Caco-2 (cell line): ENCODE results near the gene KCNA3. TPM values are rescaled to one million over a fixed set of nuclear protein-coding genes. Genes with fewer than 3 reads are reported as not detected.

Experiments used
- BruUV-seq: library from RNA; stranded (reverse); fragments of 400-500 nt; replicated peaks from 2 replicates; lab custom pipeline; 2021; lab: Mats Ljungman, UMichigan
- CTCF ChIA-PET: fragments of 300-600 bp; sonication (Branson Sonifier 250); formaldehyde crosslinking; loops from one replicate; lab custom pipeline; 2022; ENCODE audit warnings: antibody characterized with exemption; lab: Charles Lee
- POLR2A ChIA-PET: fragments of 300-600 bp; sonication (Branson Sonifier 250); formaldehyde crosslinking; loops from one replicate; lab custom pipeline; 2022; ENCODE audit warnings: antibody characterized with exemption; lab: Charles Lee
- DNase-seq, 2 experiments: peaks; one replicate each; pipeline versions ENCODE4 v3.0.0 to v3.0.0-alpha.2; 2020 to 2022
- H3K27me3 ChIP-seq: replicated peaks from 2 replicates; pipeline ENCODE4 v1.6.0; 2011; ENCODE audit warnings: low read length; ENCODE audit not compliant: control insufficient read depth, insufficient read depth
- H3K36me3 ChIP-seq: 2 replicates; pipeline ENCODE4 v1.5.1; 2011; ENCODE audit warnings: low read length; ENCODE audit not compliant: control insufficient read depth, insufficient read depth
- H3K4me1 ChIP-seq: fragments of 250-450 bp; sonication (Bioruptor Pico); 2 replicates; pipeline ENCODE4 v1.5.1; 2020; ENCODE audit warnings: mild to moderate bottlenecking
- H3K4me3 ChIP-seq: 2 replicates; pipeline ENCODE4 v1.5.1; 2011; ENCODE audit warnings: low read depth, mild to moderate bottlenecking, control low read depth, low read length
- H3K9me3 ChIP-seq: fragments of 250-450 bp; sonication (Bioruptor Pico); 2 replicates; pipeline ENCODE4 v1.5.1; 2020; ENCODE audit warnings: mild to moderate bottlenecking, moderate library complexity
- H3K27ac Mint-ChIP-seq: one replicate; pipeline ENCODE4 v1.8.0; 2022; ENCODE audit warnings: mixed read lengths; ENCODE audit not compliant: unreplicated experiment
- H3K27me3 Mint-ChIP-seq: one replicate; pipeline ENCODE4 v1.8.0; 2022; ENCODE audit warnings: mixed read lengths; ENCODE audit not compliant: insufficient read depth, unreplicated experiment
- H3K36me3 Mint-ChIP-seq: one replicate; pipeline ENCODE4 v1.8.0; 2022; ENCODE audit warnings: mild to moderate bottlenecking, mixed read lengths; ENCODE audit not compliant: insufficient read depth, unreplicated experiment
- H3K4me1 Mint-ChIP-seq: one replicate; pipeline ENCODE4 v1.8.0; 2022; ENCODE audit warnings: low read depth, mixed read lengths; ENCODE audit not compliant: unreplicated experiment
- H3K4me3 Mint-ChIP-seq: one replicate; pipeline ENCODE4 v1.8.0; 2022; ENCODE audit warnings: mild to moderate bottlenecking, moderate library complexity, mixed read lengths; ENCODE audit not compliant: unreplicated experiment
- H3K9me3 Mint-ChIP-seq: one replicate; pipeline ENCODE4 v1.8.0; 2022; ENCODE audit warnings: mixed read lengths; ENCODE audit not compliant: unreplicated experiment
- intact Hi-C: fragments of 100-400 bp; cut with micrococcal nuclease; formaldehyde crosslinking; loops from one replicate; pipeline ENCODE4 v1.10.0; 2022; ENCODE audit not compliant: unreplicated experiment
- total RNA-seq: library from RNA; stranded (reverse); gene quantifications from 2 replicates; pipeline ENCODE4 v1.2.3, GENCODE V29; 2022
- TF ChIP-seq, protein P1 (sequence below), 2 experiments: fragments of 200-600 bp in 1 of 2; IDR thresholded peaks; 1 replicate in 1 of 2; 2 replicates in 1 of 2; pipeline versions ENCODE4 v1.5.1 to v1.8.0; 2011 to 2022; ENCODE audit warnings: antibody characterized with exemption in 1 of 2, control low read depth in 1 of 2, inconsistent platforms in 1 of 2, low read depth in 1 of 2, low read length in 1 of 2, mild to moderate bottlenecking in 1 of 2, moderate library complexity in 1 of 2; ENCODE audit not compliant: insufficient read depth in 1 of 2, severe bottlenecking in 1 of 2, unreplicated experiment in 1 of 2

The KCNA3 gene
- total RNA-seq, 1 experiment from 2014 or later = not detected

DNA sequence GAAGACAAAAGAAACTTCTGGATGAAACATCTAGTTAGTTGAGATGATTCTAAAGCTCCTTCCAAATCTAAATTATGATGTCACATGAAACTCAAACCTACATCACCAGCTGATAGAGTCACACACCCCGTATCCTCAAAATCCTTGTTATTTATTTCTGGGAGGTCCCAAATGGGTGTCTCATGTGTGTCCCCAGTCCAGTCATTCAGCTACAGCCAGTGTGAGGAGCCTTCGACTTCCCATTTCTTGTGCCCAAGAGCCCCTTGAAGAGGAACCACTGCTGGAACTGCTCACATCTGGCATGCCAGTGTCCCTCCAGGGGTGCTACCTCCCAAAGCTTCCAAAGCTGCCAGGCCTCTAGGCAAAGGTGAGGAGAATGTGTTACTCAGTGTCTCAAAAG is 32.5 kb upstream of the KCNA3 start:
- Mint-ChIP-seq H3K4me1 (no peaks in the 10 kb centered on the region), H3K27ac (no peak overlapping the region), H3K36me3 (no peaks in the 10 kb centered on the region), H3K4me3 (no peak overlapping the region), H3K27me3 (peaks cover 5% of the 10 kb centered on the region), H3K9me3 (no peaks in the 10 kb centered on the region)
- no peak for DNase-seq
- no peaks in the 10 kb centered on the region for H3K4me1 ChIP-seq
- ChIA-PET POLR2A (no interaction called here), CTCF (no interaction called here)
- TF ChIP-seq, protein P1, sequence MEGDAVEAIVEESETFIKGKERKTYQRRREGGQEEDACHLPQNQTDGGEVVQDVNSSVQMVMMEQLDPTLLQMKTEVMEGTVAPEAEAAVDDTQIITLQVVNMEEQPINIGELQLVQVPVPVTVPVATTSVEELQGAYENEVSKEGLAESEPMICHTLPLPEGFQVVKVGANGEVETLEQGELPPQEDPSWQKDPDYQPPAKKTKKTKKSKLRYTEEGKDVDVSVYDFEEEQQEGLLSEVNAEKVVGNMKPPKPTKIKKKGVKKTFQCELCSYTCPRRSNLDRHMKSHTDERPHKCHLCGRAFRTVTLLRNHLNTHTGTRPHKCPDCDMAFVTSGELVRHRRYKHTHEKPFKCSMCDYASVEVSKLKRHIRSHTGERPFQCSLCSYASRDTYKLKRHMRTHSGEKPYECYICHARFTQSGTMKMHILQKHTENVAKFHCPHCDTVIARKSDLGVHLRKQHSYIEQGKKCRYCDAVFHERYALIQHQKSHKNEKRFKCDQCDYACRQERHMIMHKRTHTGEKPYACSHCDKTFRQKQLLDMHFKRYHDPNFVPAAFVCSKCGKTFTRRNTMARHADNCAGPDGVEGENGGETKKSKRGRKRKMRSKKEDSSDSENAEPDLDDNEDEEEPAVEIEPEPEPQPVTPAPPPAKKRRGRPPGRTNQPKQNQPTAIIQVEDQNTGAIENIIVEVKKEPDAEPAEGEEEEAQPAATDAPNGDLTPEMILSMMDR (IDR thresholded peaks at IDR 0.05; ENCODE audit: insufficient read depth in 1 of 2, low read depth in 1 of 2, low read length in 1 of 2, severe bottlenecking in 1 of 2, unreplicated experiment in 1 of 2) = no peak
- intact Hi-C loops = no loop called here
- no peaks in the 10 kb centered on the region for H3K36me3 ChIP-seq
- H3K9me3 ChIP-seq = no peaks in the 10 kb centered on the region
- no peak overlapping the region for H3K4me3 ChIP-seq
- no peaks in the 10 kb centered on the region for H3K27me3 ChIP-seq
- BruUV-seq = no TSS peak

DNA sequence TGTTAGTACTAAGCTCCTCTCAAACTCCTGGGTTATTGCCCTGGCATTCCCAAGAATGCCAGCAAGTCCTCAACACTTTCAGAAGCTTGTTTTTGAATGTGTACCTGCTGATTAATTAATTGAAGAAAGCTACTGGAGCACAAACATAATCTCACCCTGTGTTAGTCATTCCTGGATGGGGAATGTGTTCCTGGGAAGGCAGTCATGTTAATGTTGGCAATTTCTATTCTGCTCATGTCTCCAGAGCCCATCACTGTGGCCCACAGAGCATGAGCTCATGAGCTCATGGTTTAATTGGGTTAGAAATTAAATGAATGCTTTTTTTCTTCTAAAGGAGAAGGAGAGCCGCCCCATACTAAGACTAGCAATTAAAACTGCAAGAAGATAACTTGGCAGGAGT is 31.9 kb upstream of the KCNA3 start:
- Mint-ChIP-seq H3K4me1 (no peaks in the 10 kb centered on the region), H3K27ac (no peak overlapping the region), H3K27me3 (peaks cover 5% of the 10 kb centered on the region), H3K4me3 (no peak overlapping the region), H3K36me3 (no peaks in the 10 kb centered on the region), H3K9me3 (no peaks in the 10 kb centered on the region)
- intact Hi-C loops = no loop called here
- CTCF ChIA-PET = no interaction called here
- TF ChIP-seq, protein P1 (IDR thresholded peaks at IDR 0.05; ENCODE audit: insufficient read depth in 1 of 2, low read depth in 1 of 2, low read length in 1 of 2, severe bottlenecking in 1 of 2, unreplicated experiment in 1 of 2) = no peak
- DNase-seq = no peak
- H3K36me3 ChIP-seq = no peaks in the 10 kb centered on the region
- H3K27me3 ChIP-seq = no peaks in the 10 kb centered on the region
- POLR2A ChIA-PET = no interaction called here
- H3K4me1 ChIP-seq = no peaks in the 10 kb centered on the region
- H3K4me3 ChIP-seq = no peak overlapping the region
- H3K9me3 ChIP-seq = no peaks in the 10 kb centered on the region
- BruUV-seq = no TSS peak

DNA sequence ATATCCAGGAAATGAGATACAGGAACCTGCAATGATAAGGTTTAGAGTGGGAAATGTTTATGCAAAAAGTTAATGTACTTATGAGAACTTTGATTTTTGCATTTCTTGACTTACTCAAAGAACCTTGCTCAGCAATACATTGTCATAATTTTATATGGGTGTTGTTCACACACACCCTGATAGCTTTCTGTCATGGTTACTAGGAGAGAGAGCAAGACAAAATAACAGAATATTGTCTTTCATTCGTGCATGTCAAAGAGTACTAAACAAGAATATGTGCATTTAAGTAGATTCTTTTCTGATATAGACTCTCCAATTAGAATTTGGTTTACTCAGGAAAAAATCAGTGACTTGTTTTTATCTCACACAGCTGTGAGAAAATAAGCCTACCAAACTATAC is 27.5 kb upstream of the KCNA3 start:
- DNase-seq = no peak
- BruUV-seq = no TSS peak
- TF ChIP-seq, protein P1 (IDR thresholded peaks at IDR 0.05; ENCODE audit: insufficient read depth in 1 of 2, low read depth in 1 of 2, low read length in 1 of 2, severe bottlenecking in 1 of 2, unreplicated experiment in 1 of 2) = no peak
- no peaks in the 10 kb centered on the region for H3K4me1 Mint-ChIP-seq
- no peaks in the 10 kb centered on the region for H3K27me3 ChIP-seq
- no peaks in the 10 kb centered on the region for H3K36me3 Mint-ChIP-seq
- no peaks in the 10 kb centered on the region for H3K4me1 ChIP-seq
- intact Hi-C loops = no loop called here
- H3K27ac Mint-ChIP-seq = no peak overlapping the region
- no peaks in the 10 kb centered on the region for H3K36me3 ChIP-seq
- peaks cover 2% of the 10 kb centered on the region for H3K27me3 Mint-ChIP-seq
- no peak overlapping the region for H3K4me3 Mint-ChIP-seq
- CTCF ChIA-PET = no interaction called here
- no peak overlapping the region for H3K4me3 ChIP-seq
- H3K9me3 Mint-ChIP-seq = no peaks in the 10 kb centered on the region
- no peaks in the 10 kb centered on the region for H3K9me3 ChIP-seq
- POLR2A ChIA-PET = no interaction called here
